Measurements from ENCODE around the gene PRKG2. TPM values are rescaled to one million over a fixed set of nuclear protein-coding genes. Genes with fewer than 3 reads are reported as not detected.

The PRKG2 gene
- total and polyA plus RNA-seq, 2 donors (not counting 3 experiments of a cell fraction or from before 2014, with no cell fraction given), result not detected

GRCh38 chr4:81227138-81227537 is 12.1 kb upstream of the PRKG2 start:
- no peaks in the 10 kb centered on the region for H3K36me3 ChIP-seq (ENCODE audit: control insufficient read depth in 2 of 2, extremely low read depth in 1 of 2, insufficient read depth in 2 of 2, low read length in 2 of 2)
- no peaks in the 10 kb centered on the region for H3K9me1 ChIP-seq (replicated peaks; ENCODE audit: control insufficient read depth, extremely low read depth, insufficient read depth, low read length)
- H3K27ac ChIP-seq (ENCODE audit: insufficient read depth, low read depth, low read length), result no peak overlapping the region
- no peaks in the 10 kb centered on the region for H3K79me2 ChIP-seq (ENCODE audit: control insufficient read depth, insufficient read depth, low read length)
- intact Hi-C loops (cut with micrococcal nuclease), result no loop called here
- no TSS peak for BruUV-seq (replicated peaks)
- FAIRE-seq, result no peak
- no peaks in the 10 kb centered on the region for H4K20me1 ChIP-seq (replicated peaks; ENCODE audit: control insufficient read depth, extremely low read depth, insufficient read depth, low read length)
- H3K4me3 ChIP-seq (replicated peaks in 1 of 3; ENCODE audit: insufficient read depth in 1 of 3, low read depth in 1 of 3, low read length in 3 of 3), result no peak overlapping the region
- POLR2A ChIA-PET, result no interaction called here
- H3K4me1 ChIP-seq (ENCODE audit: control insufficient read depth, extremely low read depth, insufficient read depth, low read length), result no peaks in the 10 kb centered on the region
- no peaks in the 10 kb centered on the region for H3K9me3 ChIP-seq (replicated peaks; ENCODE audit: control insufficient read depth, insufficient read depth, low read length)
- no peak overlapping the region for H3K4me2 ChIP-seq (ENCODE audit: insufficient read depth, low read length)
- no peak overlapping the region for H2AFZ ChIP-seq (ENCODE audit: low read depth, low read length)
- dilution Hi-C loops (cut with MboI; ENCODE audit: extremely low pct_ligation_motif_present, low sequenced_read_pairs), result no loop called here
- TF ChIP-seq FOS (IDR thresholded peaks at IDR 0.05; ENCODE audit: borderline replicate concordance, insufficient read depth, low read length), result no peak
- TF ChIP-seq MAX (IDR thresholded peaks at IDR 0.05; ENCODE audit: insufficient read depth, insufficient read length), result no peak
- TF ChIP-seq JUN (IDR thresholded peaks at IDR 0.05; ENCODE audit: borderline replicate concordance, insufficient read depth, insufficient read length, low read depth), result no peak
- TF ChIP-seq POLR2A (IDR thresholded peaks at IDR 0.05; ENCODE audit: low read depth, low read length), result no peak
- no peak for TF ChIP-seq GATA2 (IDR thresholded peaks at IDR 0.05; ENCODE audit: insufficient read depth, insufficient read length, low read depth, low read length)
- TF ChIP-seq CTCF (IDR thresholded peaks at IDR 0.05; ENCODE audit: extremely low read depth in 1 of 2, insufficient read depth in 1 of 2, low read depth in 1 of 2, low read length in 2 of 2), result no peak
- TF ChIP-seq EZH2 (IDR thresholded peaks at IDR 0.05; ENCODE audit: borderline replicate concordance, low read depth, low read length, severe bottlenecking), result no peak
- TF ChIP-seq MYC (IDR thresholded peaks at IDR 0.05; ENCODE audit: low read depth, low read length), result no peak
- no peak for TF ChIP-seq POLR2AphosphoS5 (IDR thresholded peaks at IDR 0.05; ENCODE audit: insufficient read depth, low read depth, low read length)
- H3K9ac ChIP-seq (replicated peaks; ENCODE audit: extremely low read depth, insufficient read depth, low read length), result no peak overlapping the region
- H3K27me3 ChIP-seq (ENCODE audit: control insufficient read depth in 2 of 2, insufficient read depth in 2 of 2, low read length in 2 of 2), result no peaks in the 10 kb centered on the region
- no peak for DNase-seq (ENCODE audit: low read depth, low spot score)
- CTCF ChIA-PET, result no interaction called here

Data from endothelial cell of umbilical vein (primary cell).